ENCODE results near the gene CLIC3.
A peak's percentile ranks its signal among the peaks of the same experiment; 100 is the strongest.

CLIC3 gene

DNA sequence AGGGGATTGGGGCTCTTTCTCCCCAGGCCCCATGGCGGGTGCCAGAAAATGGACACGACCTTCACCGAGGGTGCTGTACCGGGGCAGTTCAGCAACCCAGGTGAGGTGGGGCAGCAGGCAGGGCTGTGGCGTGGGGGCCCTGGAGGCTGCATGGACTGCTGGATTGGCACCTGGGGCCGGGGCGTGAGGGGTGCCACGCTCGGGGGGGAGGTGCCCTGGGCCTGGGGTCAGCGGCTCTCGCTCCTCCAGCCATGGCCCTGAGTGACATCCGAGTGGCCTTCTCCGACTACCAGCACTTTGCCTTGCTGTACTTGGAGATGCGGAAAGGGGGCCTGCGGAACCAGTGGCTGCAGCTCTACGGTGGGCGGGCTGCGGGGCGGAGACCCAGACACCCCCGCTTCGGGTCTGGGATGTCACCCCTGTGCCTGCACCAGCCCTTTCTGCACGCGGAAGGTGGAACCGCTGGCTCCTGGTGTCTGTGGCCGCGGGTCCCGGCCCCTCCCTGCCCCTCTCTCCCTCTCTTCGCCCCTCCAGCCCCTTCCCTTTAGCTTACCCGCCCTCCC lies 11.8 kb downstream of the CLIC3 start:
- no peak for DNase-seq (ENCODE audit: low read depth)
- no peak overlapping the region for H3K4me3 ChIP-seq (ENCODE audit: low read depth, low read length)

GRCh38 chr9:136983656-136984314 lies 12.6 kb downstream of the CLIC3 start:
- no peak for DNase-seq (ENCODE audit: low read depth)

GRCh38 chr9:136983167-136983566 lies 13.2 kb downstream of the CLIC3 start:
- no peak overlapping the region for H3K4me3 ChIP-seq (ENCODE audit: low read depth, low read length)
- DNase-seq (ENCODE audit: low read depth) = no peak

More at GRCh38 chr9:136983656-136984314, 12.6 kb downstream of the CLIC3 start:
- H3K4me3 ChIP-seq (ENCODE audit: low read depth, low read length) = no peak overlapping the region

DNA sequence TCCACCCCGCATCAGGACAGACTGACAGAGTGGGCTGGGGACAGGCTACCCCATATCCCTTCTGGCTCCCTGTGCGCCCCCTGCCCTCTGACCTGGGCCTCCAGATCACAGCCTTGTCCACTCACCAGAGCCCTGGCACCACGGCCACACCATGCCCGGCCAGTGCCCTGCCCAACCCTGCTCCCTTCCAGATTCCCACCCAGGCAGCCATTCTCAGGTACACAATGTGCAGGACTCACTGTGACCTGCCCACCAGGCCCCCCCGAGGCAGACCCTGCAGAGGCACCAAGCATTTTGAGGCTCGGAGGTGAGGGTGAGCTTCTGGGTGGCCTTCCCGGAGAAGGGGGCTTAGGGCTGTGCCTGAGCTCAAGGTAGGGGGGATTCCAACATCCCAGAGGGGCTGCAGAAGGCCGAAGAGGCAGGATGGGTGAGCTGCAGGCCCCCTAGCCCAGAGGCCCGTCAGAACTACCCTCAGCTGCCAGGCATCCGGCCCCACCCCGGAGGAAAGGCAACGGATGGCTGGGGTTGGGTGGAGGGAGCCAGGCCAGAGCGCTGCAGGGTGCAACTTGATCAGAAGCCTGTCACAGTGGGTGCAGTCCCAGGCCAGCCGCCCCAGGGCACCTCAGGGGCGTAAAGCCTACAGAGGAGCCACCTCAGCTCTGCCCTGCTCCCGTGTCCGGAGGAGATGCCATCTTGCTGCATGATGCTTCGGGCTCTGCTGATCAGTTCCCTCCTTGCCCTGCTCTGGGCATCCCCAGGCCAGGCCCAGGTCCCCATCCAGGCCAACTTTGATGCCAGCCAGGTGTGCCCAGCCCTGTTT lies 13.9 kb downstream of the CLIC3 start, which contains the start of gene LCNL1:
Gene LCNL1 (plus strand): TSS at position 762 of the 820 bp plus-strand sequence. CDS start 594 bp downstream, outside the sequence.
- no peak within 1 kb of the TSS for H3K4me3 ChIP-seq (ENCODE audit: low read depth, low read length)
- no peak for DNase-seq (ENCODE audit: low read depth)

- H3K4me3 ChIP-seq (ENCODE audit: low read depth, low read length) = no peak overlapping the region
- DNase-seq (ENCODE audit: low read depth) = no peak
These were observed 14.7 kb downstream of the CLIC3 start for GRCh38 chr9:136981588-136982231.

DNA sequence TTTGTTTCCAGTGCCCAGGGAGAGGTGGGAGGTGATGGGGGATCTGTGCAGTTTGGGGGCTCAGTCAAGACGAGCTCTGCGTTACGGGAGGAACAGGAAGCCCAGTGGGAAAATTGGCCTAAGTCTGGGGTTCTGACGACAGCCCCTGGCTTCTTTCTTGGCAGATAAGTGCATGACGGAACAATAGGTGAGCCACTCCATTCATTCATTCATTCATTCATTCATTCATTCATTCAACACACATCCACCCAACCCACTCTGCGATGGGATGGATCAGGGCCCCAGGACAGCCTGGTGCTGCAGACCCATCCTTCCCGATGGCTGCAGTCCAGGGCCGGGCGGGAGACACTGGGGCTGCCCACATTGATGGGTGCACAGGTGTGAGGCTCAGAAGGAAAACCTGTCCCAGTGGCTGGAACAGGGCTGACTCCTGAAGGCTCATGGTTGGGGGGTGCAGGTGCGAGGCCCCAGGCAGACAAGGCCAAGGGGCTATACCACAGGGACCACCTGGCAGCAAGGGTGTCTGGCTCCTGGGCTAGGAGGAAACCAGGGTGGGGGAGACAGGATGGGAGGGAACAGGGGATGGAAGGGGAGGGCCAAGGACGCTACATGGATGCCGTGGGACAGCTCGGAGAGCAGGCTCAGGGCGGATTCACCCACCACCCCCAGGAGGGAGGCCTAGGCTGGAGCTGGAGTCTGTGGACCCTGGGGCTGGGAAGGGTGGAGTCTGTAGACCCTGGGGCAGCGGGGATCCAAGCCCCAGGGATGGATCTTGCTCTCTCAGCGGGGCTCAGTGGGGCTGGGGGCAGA lies 15.5 kb downstream of the CLIC3 start:
- H3K4me3 ChIP-seq (ENCODE audit: low read depth, low read length) = no peak overlapping the region
- DNase-seq (ENCODE audit: low read depth) = no peak

DNA sequence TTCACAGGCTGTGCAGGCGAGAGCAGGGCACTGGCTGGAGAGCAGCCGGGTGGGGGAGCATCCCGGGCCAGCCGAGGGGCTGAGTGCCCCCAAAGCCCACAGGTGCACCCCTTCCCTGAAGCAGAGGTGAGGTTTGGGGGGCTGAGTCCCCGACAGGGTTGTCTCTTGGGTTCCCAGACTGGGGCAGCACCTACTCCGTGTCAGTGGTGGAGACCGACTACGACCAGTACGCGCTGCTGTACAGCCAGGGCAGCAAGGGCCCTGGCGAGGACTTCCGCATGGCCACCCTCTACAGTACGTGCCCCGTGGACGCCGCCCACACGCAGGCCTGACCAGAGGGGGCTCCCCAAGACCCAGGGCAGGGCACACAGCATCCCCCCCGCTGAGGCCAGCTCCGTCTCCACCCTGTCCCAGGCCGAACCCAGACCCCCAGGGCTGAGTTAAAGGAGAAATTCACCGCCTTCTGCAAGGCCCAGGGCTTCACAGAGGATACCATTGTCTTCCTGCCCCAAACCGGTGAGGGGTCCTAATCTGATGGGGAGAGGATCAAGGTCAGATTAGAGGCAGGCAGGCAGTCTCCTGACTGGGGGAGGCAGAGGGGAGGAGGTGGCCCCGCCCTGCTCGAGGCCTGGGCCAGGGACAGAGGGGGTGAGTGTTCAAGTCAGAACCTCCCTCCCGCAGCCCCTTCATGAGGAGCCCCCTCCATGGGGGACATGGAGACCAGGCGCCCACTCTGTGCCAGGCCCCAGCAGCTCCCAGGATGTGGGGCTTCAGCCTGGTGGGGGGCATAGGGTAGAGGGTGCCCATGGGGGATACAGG lies 16.4 kb downstream of the CLIC3 start:
- no peak for DNase-seq (ENCODE audit: low read depth)
- H3K4me3 ChIP-seq (ENCODE audit: low read depth, low read length) = no peak overlapping the region

GRCh38 chr9:136978865-136979544 lies 17.4 kb downstream of the CLIC3 start:
- no peak for DNase-seq (ENCODE audit: low read depth)
- H3K4me3 ChIP-seq (ENCODE audit: low read depth, low read length) = no peak overlapping the region

- DNase-seq (ENCODE audit: low read depth) = no peak
- H3K4me3 ChIP-seq (ENCODE audit: low read depth, low read length) = peak overlapping the region; percentile 60
These were observed 18.1 kb downstream of the CLIC3 start for GRCh38 chr9:136978073-136978864.

DNA sequence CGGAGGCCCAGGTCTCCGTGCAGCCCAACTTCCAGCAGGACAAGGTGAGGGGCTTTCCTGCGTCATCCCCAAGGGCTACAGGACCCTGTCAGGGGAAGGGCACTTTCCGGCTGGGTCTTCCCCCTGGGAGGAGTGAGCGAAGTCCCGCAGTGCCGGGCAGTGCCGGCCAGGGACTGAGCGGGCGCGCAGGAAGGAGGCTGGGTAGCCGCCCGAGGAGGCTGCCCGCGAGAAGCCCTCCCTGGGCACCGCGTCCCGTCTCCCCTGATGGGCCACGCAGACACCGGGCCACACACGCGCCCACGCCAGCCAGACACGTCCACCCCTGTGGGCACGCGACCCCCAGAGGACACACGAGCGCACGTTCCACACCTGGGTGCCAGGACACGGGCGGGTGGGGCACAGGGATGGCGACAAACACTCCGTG lies 18.7 kb downstream of the CLIC3 start:
- no peak for DNase-seq (ENCODE audit: low read depth)
- H3K4me3 ChIP-seq (ENCODE audit: low read depth, low read length) = peak overlapping the region; percentile 60

- DNase-seq (ENCODE audit: low read depth) = no peak
- peak within 1 kb of the TSS; percentile 60 for H3K4me3 ChIP-seq (ENCODE audit: low read depth, low read length)
These were observed 19.1 kb downstream of the CLIC3 start, which contains the start of gene PTGDS for GRCh38 chr9:136977223-136977622. Gene PTGDS (plus strand): TSS chr9:136977504. CDS start chr9:136977579, 75 bp downstream.

DNA sequence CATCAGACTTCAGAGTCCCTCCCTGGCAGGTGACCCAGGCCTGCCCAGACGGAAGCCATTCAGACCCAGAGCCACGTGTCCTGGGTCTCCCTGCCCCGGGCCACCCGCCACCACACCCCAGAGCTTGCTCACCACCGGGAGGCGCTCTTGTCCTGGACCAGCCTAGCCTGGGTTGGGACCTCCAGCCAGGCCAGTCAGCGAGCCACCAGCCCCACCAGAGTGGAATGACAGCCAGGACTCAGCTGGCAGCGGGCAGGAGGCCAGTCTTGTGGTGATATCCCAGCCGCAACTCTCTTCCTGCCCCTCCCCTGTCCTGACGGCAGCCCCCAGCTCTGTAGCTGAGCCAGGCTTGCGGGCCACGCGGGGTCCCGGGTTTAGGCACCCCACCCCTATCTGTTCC lies 20.7 kb downstream of the CLIC3 start:
- H3K4me3 ChIP-seq (ENCODE audit: low read depth, low read length) = no peak overlapping the region
- no peak for DNase-seq (ENCODE audit: low read depth)

- no peak overlapping the region for H3K4me3 ChIP-seq (ENCODE audit: low read depth, low read length)
- no peak for DNase-seq (ENCODE audit: low read depth)
These were observed 21.4 kb downstream of the CLIC3 start for GRCh38 chr9:136974817-136975535.

DNA sequence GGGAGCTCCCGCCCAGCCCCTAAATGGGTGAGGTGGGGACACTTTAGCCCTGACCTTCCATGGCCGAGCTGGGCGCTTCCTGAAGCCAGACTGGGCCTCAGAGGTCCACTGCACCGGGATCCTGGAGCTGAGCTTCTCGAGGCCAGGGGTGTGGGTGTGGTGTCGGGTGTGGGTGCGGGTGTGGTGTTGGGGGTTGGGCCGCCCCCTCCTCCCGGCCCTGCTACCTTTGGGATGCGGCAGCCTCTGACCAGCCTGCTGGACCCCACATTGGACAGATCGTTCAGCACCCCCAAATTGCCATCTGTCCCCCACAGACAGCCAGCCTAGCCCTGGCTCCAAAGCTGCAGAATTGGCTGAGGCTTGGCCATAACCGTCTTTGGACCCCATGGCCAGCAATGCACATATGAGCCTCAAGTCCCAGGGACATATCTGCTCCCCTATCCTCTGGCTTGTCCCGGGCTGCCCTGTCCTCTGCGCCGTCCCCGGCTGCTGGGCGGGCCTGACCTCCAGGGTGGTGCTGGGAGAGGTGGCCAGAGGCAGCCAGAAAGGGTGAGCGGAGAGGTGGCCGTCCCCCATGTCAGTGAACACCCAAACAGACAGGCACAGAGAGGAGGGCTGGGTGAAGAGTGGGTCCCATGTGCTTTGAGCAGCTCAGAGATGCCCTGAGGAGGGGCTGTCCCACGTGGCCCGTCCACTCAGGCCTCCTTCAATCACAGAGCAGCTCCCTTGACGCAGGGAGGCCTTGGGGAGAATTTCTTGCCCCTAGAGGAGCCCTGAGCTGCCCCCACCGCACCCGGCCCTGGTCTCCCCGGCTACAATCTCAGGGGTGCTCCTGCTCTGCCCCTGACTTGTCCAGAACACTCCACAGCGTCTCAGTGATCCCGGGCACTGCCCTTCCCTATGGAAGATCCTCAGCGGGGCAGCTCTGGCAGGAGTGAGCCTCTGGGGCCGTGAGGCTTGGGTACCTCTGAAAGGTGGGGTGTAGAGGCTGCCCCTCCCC lies 22.4 kb downstream of the CLIC3 start:
- no peak for DNase-seq (ENCODE audit: low read depth)
- no peak overlapping the region for H3K4me3 ChIP-seq (ENCODE audit: low read depth, low read length)

DNA sequence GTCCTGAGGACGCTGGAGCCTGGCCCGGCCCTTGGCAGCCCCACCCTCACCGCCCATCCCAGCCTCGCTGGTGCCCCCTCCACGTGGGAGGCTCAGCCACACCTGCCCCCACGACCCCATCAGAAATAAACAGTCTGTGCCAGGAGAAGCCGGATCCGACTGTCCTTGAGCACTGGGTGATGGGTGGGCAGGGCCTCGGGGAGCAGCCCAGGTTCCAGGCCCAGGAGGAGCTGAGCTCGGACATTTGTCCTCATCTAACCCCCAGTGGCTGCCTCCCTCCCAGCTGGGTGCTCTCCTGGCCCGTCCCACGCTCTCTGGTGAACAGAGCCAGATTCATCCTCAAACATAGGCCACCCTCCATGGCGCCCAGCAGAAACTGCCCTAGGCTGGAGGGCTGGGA lies 23.6 kb downstream of the CLIC3 start:
- H3K4me3 ChIP-seq (ENCODE audit: low read depth, low read length) = no peak overlapping the region
- no peak for DNase-seq (ENCODE audit: low read depth)

Measured in skeletal muscle cell (primary cell).